SU-DHL-6 (cell line): Measurements from ENCODE around the gene FBN1.

Experiments
- CTCF ChIP-seq: fragments of 200-600 bp; sonication (generic); IDR thresholded peaks from one replicate; pipeline ENCODE4 v1.5.1; 2017; ENCODE audit warnings: antibody characterized with exemption, mild to moderate bottlenecking, low read length, moderate library complexity; ENCODE audit not compliant: insufficient read depth, poor library complexity, severe bottlenecking
- EZH2phosphoT487 ChIP-seq: fragments of 200-600 bp; sonication (generic), shearing (Covaris generic); conservative IDR thresholded peaks from 2 replicates; pipeline ENCODE4 v1.6.1; 2018; ENCODE audit warnings: mild to moderate bottlenecking, antibody characterized with exemption, low read length, moderate library complexity, mixed read lengths

- no peak for TF ChIP-seq CTCF
- no peak for TF ChIP-seq EZH2phosphoT487
These were observed 165.8 kb downstream of the FBN1 start for GRCh38 chr15:48479751-48480150.
